ENCODE results near the gene ACO2. TPM values are rescaled to one million over a fixed set of nuclear protein-coding genes. Genes with fewer than 3 reads are reported as not detected.

The ACO2 gene
- total RNA-seq, 1 donor from 2014 or later, result 77.3 TPM

GRCh38 chr22:41512421-41513194 is 43.7 kb downstream of the ACO2 start:
- TF ChIP-seq, protein P1, sequence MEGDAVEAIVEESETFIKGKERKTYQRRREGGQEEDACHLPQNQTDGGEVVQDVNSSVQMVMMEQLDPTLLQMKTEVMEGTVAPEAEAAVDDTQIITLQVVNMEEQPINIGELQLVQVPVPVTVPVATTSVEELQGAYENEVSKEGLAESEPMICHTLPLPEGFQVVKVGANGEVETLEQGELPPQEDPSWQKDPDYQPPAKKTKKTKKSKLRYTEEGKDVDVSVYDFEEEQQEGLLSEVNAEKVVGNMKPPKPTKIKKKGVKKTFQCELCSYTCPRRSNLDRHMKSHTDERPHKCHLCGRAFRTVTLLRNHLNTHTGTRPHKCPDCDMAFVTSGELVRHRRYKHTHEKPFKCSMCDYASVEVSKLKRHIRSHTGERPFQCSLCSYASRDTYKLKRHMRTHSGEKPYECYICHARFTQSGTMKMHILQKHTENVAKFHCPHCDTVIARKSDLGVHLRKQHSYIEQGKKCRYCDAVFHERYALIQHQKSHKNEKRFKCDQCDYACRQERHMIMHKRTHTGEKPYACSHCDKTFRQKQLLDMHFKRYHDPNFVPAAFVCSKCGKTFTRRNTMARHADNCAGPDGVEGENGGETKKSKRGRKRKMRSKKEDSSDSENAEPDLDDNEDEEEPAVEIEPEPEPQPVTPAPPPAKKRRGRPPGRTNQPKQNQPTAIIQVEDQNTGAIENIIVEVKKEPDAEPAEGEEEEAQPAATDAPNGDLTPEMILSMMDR (IDR thresholded peaks at IDR 0.05), result no peak
- Mint-ChIP-seq H3K27ac (ENCODE audit: unreplicated experiment) (peak overlapping the region; percentile 98), H3K9me3 (ENCODE audit: unreplicated experiment) (no peaks in the 10 kb centered on the region), H3K27me3 (ENCODE audit: unreplicated experiment) (no peaks in the 10 kb centered on the region), H3K4me1 (ENCODE audit: unreplicated experiment) (peaks cover 22% of the 10 kb centered on the region), H3K4me3 (ENCODE audit: unreplicated experiment) (peak overlapping the region; percentile 4), H3K36me3 (ENCODE audit: unreplicated experiment) (peaks cover 18% of the 10 kb centered on the region)
- peak; percentile 92 for DNase-seq (ENCODE audit: extremely low spot score, unreplicated experiment)

DNA sequence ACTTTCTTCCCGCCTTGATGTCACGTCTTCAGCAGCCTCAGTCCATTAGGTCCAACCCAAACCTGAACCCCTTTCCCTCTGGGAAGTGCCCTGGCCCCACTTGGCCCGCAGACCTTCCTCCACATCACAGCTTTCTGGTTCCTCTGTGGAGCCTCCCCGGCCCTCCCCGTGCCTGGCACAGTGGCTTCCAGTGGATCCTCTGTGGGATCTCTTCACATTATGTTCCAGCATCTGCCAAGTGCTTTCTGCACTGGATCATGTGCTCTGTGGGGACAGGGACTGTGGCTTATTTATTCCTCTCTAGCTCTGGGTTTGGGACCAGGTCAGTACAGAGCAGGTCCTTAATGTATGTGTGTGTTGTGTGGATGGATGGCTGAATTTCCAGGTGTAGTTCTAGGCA is 44.5 kb downstream of the ACO2 start:
- H3K36me3 Mint-ChIP-seq (ENCODE audit: unreplicated experiment), result peaks cover 16% of the 10 kb centered on the region
- no peak overlapping the region for H3K4me3 Mint-ChIP-seq (ENCODE audit: unreplicated experiment)
- TF ChIP-seq, protein P1 (IDR thresholded peaks at IDR 0.05), result no peak
- DNase-seq (ENCODE audit: extremely low spot score, unreplicated experiment), result no peak
- H3K27me3 Mint-ChIP-seq (ENCODE audit: unreplicated experiment), result no peaks in the 10 kb centered on the region
- H3K9me3 Mint-ChIP-seq (ENCODE audit: unreplicated experiment), result no peaks in the 10 kb centered on the region
- H3K4me1 Mint-ChIP-seq (ENCODE audit: unreplicated experiment), result peaks cover 22% of the 10 kb centered on the region
- peak overlapping the region; percentile 98 for H3K27ac Mint-ChIP-seq (ENCODE audit: unreplicated experiment)

DNA sequence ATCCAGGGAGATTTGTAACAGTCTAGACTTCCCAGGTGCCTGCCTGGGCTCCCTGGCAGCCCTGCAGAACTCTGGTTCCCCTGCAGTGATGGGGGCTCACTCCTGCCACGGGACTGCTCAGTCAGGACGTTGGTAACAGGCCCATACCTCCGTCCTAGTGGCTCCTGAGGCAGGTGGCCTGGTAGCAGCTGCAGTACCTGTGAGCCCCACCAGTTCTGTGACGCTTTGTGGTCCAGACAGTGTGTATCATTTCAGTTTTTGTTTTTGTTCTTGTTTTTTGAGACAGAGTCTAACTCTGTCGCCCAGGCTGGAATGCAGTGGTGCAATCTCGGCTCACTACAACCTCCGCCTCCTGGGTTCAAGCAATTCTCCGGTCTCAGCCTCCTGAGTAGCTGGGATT is 47.5 kb downstream of the ACO2 start:
- H3K9me3 Mint-ChIP-seq (ENCODE audit: unreplicated experiment), result no peaks in the 10 kb centered on the region
- H3K4me1 Mint-ChIP-seq (ENCODE audit: unreplicated experiment), result peaks cover 22% of the 10 kb centered on the region
- no peaks in the 10 kb centered on the region for H3K27me3 Mint-ChIP-seq (ENCODE audit: unreplicated experiment)
- no peak overlapping the region for H3K4me3 Mint-ChIP-seq (ENCODE audit: unreplicated experiment)
- peaks cover 11% of the 10 kb centered on the region for H3K36me3 Mint-ChIP-seq (ENCODE audit: unreplicated experiment)
- TF ChIP-seq, protein P1 (IDR thresholded peaks at IDR 0.05), result no peak
- DNase-seq (ENCODE audit: extremely low spot score, unreplicated experiment), result no peak
- no peak overlapping the region for H3K27ac Mint-ChIP-seq (ENCODE audit: unreplicated experiment)

- DNase-seq (ENCODE audit: extremely low spot score, unreplicated experiment), result peak; percentile 90
- no peaks in the 10 kb centered on the region for H3K27me3 Mint-ChIP-seq (ENCODE audit: unreplicated experiment)
- H3K27ac Mint-ChIP-seq (ENCODE audit: unreplicated experiment), result no peak overlapping the region
- peaks cover 11% of the 10 kb centered on the region for H3K36me3 Mint-ChIP-seq (ENCODE audit: unreplicated experiment)
- no peak overlapping the region for H3K4me3 Mint-ChIP-seq (ENCODE audit: unreplicated experiment)
- H3K9me3 Mint-ChIP-seq (ENCODE audit: unreplicated experiment), result no peaks in the 10 kb centered on the region
- TF ChIP-seq, protein P1 (IDR thresholded peaks at IDR 0.05), result peak; percentile 87
- peaks cover 18% of the 10 kb centered on the region for H3K4me1 Mint-ChIP-seq (ENCODE audit: unreplicated experiment)
Observed at GRCh38 chr22:41517172-41518047, 48.5 kb downstream of the ACO2 start.

GRCh38 chr22:41518048-41518347 is 49.1 kb downstream of the ACO2 start:
- H3K27me3 Mint-ChIP-seq (ENCODE audit: unreplicated experiment), result no peaks in the 10 kb centered on the region
- peaks cover 12% of the 10 kb centered on the region for H3K4me1 Mint-ChIP-seq (ENCODE audit: unreplicated experiment)
- H3K36me3 Mint-ChIP-seq (ENCODE audit: unreplicated experiment), result peaks cover 7% of the 10 kb centered on the region
- TF ChIP-seq, protein P1 (IDR thresholded peaks at IDR 0.05), result no peak
- no peak for DNase-seq (ENCODE audit: extremely low spot score, unreplicated experiment)
- no peak overlapping the region for H3K27ac Mint-ChIP-seq (ENCODE audit: unreplicated experiment)
- no peak overlapping the region for H3K4me3 Mint-ChIP-seq (ENCODE audit: unreplicated experiment)
- no peaks in the 10 kb centered on the region for H3K9me3 Mint-ChIP-seq (ENCODE audit: unreplicated experiment)

All from osteocyte (in vitro differentiated cells).